Measurements from ENCODE around the gene DDX5. TPM values are rescaled to one million over a fixed set of nuclear protein-coding genes. Genes with fewer than 3 reads are reported as not detected.

The DDX5 gene
- total RNA-seq, 1 experiment from 2014 or later, result 798 TPM

DNA sequence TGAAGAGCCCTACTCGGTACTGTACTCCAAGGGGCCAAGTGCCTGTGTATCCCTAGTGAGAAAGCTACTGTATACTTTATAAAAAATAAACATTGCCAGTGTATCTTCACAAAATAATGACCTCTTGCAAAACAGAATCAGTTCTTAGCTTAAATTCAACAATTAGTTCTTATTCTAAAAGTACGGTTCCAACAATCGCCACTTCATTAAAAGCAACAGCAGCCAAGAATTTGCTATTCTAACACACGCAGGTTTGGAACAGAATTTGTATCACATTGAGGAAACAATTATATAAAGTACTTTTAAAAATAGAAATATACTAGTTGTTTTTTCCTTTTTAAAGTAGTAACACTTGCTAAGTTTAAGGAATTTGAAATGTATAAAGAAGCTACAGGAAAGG, 49.2 kb upstream of the DDX5 start:
- intact Hi-C loops (cut with micrococcal nuclease), result no loop called here
- H3K9me3 ChIP-seq (ENCODE audit: control insufficient read depth in 1 of 2, insufficient read depth in 1 of 2, low read depth in 1 of 2, low read length in 2 of 2), result no peaks in the 10 kb centered on the region
- peaks cover 29% of the 10 kb centered on the region for H3K79me2 ChIP-seq (ENCODE audit: insufficient read depth, low read length)
- H3K27me3 ChIP-seq (ENCODE audit: insufficient read depth, low read length), result no peaks in the 10 kb centered on the region
- no peak for TF ChIP-seq ELF1 (IDR thresholded peaks at IDR 0.05; ENCODE audit: borderline replicate concordance, low read depth)
- TF ChIP-seq, protein P1, sequence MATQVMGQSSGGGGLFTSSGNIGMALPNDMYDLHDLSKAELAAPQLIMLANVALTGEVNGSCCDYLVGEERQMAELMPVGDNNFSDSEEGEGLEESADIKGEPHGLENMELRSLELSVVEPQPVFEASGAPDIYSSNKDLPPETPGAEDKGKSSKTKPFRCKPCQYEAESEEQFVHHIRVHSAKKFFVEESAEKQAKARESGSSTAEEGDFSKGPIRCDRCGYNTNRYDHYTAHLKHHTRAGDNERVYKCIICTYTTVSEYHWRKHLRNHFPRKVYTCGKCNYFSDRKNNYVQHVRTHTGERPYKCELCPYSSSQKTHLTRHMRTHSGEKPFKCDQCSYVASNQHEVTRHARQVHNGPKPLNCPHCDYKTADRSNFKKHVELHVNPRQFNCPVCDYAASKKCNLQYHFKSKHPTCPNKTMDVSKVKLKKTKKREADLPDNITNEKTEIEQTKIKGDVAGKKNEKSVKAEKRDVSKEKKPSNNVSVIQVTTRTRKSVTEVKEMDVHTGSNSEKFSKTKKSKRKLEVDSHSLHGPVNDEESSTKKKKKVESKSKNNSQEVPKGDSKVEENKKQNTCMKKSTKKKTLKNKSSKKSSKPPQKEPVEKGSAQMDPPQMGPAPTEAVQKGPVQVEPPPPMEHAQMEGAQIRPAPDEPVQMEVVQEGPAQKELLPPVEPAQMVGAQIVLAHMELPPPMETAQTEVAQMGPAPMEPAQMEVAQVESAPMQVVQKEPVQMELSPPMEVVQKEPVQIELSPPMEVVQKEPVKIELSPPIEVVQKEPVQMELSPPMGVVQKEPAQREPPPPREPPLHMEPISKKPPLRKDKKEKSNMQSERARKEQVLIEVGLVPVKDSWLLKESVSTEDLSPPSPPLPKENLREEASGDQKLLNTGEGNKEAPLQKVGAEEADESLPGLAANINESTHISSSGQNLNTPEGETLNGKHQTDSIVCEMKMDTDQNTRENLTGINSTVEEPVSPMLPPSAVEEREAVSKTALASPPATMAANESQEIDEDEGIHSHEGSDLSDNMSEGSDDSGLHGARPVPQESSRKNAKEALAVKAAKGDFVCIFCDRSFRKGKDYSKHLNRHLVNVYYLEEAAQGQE (IDR thresholded peaks at IDR 0.05; ENCODE audit: low read depth), result no peak
- TF ChIP-seq EZH2phosphoT487 (IDR thresholded peaks at IDR 0.05; ENCODE audit: borderline replicate concordance), result no peak
- TF ChIP-seq SP1 (IDR thresholded peaks at IDR 0.05; ENCODE audit: low read depth), result no peak
- no peak for TF ChIP-seq POLR2A (IDR thresholded peaks at IDR 0.05; ENCODE audit: borderline replicate concordance, extremely low read depth, insufficient read depth, insufficient read length)
- no peak for TF ChIP-seq SRF (IDR thresholded peaks at IDR 0.05; ENCODE audit: low read depth)
- H3K9me2 ChIP-seq (ENCODE audit: insufficient read depth), result no peaks in the 10 kb centered on the region
- H3K4me2 ChIP-seq (ENCODE audit: low read length), result no peak overlapping the region
- no peak for ATAC-seq
- no peak overlapping the region for H3K27ac ChIP-seq (ENCODE audit: low read depth, low read length)
- BruUV-seq (replicated peaks), result no TSS peak
- ChIA-PET RAD21 (ENCODE audit: low non-redundant PET in 1 of 2, low total read pairs in 2 of 2, uncharacterized antibody in 2 of 2, unreplicated experiment in 2 of 2) (no interaction called here), CTCF (no interaction called here), POLR2A (no interaction called here)
- no peak overlapping the region for H3K9ac ChIP-seq (ENCODE audit: low read length)
- peaks cover 59 to 66% of the 10 kb centered on the region in 2 experiments for H3K36me3 ChIP-seq (ENCODE audit: control insufficient read depth in 1 of 2, insufficient read depth in 2 of 2, low read length in 2 of 2)
- no peaks in the 10 kb centered on the region for H3K4me1 ChIP-seq (ENCODE audit: control insufficient read depth in 1 of 2, insufficient read depth in 2 of 2, low read length in 2 of 2)
- no peak overlapping the region for H3K4me3 ChIP-seq (replicated peaks in 1 of 2; ENCODE audit: low read depth in 1 of 2, low read length in 2 of 2)
- no peak for DNase-seq (ENCODE audit: low read depth, low spot score)
- 0 out of 2 replicates have a peak, but pooled peaks cover 4% of the 10 kb centered on the region for H4K20me1 ChIP-seq (ENCODE audit: insufficient read depth)
- no peak overlapping the region for H2AFZ ChIP-seq (ENCODE audit: low read depth, low read length, poor library complexity, severe bottlenecking)
